Duodenal mucosa (tissue), 2 donors: ENCODE results near the gene MTREX.

ENCODE experiments used
- H3K27ac ChIP-seq: one replicate; pipeline ENCODE4 v1.7.0; 2013; ENCODE audit warnings: low read depth, low read length
- H3K27me3 ChIP-seq, 2 donors: one replicate each; pipeline ENCODE4 v1.7.0; 2013; ENCODE audit warnings: low read length in 2 of 2, control low read depth in 1 of 2; ENCODE audit not compliant: insufficient read depth in 2 of 2, control insufficient read depth in 1 of 2
- H3K36me3 ChIP-seq, 2 donors: one replicate each; pipeline ENCODE4 v1.7.0; 2013; ENCODE audit warnings: low read length in 2 of 2, control low read depth in 1 of 2; ENCODE audit not compliant: insufficient read depth in 2 of 2, control insufficient read depth in 1 of 2
- H3K4me1 ChIP-seq, 2 donors: one replicate each; pipeline ENCODE4 v1.7.0; 2013; ENCODE audit warnings: low read length in 2 of 2, control low read depth in 1 of 2; ENCODE audit not compliant: insufficient read depth in 2 of 2, control insufficient read depth in 1 of 2
- H3K4me3 ChIP-seq, 2 donors: one replicate each; pipeline ENCODE4 v1.7.0; 2013; ENCODE audit warnings: low read length in 2 of 2, low read depth in 1 of 2
- H3K9ac ChIP-seq, 2 donors: one replicate each; pipeline ENCODE4 v1.7.0; 2013; ENCODE audit warnings: low read length in 2 of 2, low read depth in 1 of 2
- H3K9me3 ChIP-seq, 2 donors: one replicate each; pipeline ENCODE4 v1.7.0; 2013; ENCODE audit warnings: low read length in 2 of 2, control low read depth in 1 of 2; ENCODE audit not compliant: control insufficient read depth in 1 of 2

The MTREX gene

GRCh38 chr5:55454282-55454681 is 146.5 kb downstream of the MTREX start:
- Histone ChIP-seq H3K4me1 (peaks cover 0 to 5% of the 10 kb centered on the region in 2 donors), H3K4me3 (no peak overlapping the region), H3K9ac (no peak overlapping the region), H3K36me3 (no peaks in the 10 kb centered on the region), H3K27ac (no peak overlapping the region), H3K9me3 (no peaks in the 10 kb centered on the region), H3K27me3 (no peaks in the 10 kb centered on the region)

- Histone ChIP-seq H3K4me3 (no peak overlapping the region), H3K9ac (no peak overlapping the region), H3K27me3 (no peaks in the 10 kb centered on the region), H3K4me1 (peaks cover 0 to 5% of the 10 kb centered on the region in 2 donors), H3K36me3 (peaks cover 0 to 3% of the 10 kb centered on the region in 2 donors), H3K27ac (no peak overlapping the region), H3K9me3 (no peaks in the 10 kb centered on the region)
Observed at GRCh38 chr5:55456216-55456895, 148.6 kb downstream of the MTREX start.

- H3K36me3 ChIP-seq: peaks cover 0 to 10% of the 10 kb centered on the region in 2 donors
- H3K9me3 ChIP-seq: no peaks in the 10 kb centered on the region
- H3K27ac ChIP-seq: no peak overlapping the region
- H3K27me3 ChIP-seq: no peaks in the 10 kb centered on the region
- H3K4me3 ChIP-seq: no peak overlapping the region
- no peaks in the 10 kb centered on the region for H3K4me1 ChIP-seq
- H3K9ac ChIP-seq: no peak overlapping the region
Observed at GRCh38 chr5:55459572-55459971, 151.8 kb downstream of the MTREX start.

DNA sequence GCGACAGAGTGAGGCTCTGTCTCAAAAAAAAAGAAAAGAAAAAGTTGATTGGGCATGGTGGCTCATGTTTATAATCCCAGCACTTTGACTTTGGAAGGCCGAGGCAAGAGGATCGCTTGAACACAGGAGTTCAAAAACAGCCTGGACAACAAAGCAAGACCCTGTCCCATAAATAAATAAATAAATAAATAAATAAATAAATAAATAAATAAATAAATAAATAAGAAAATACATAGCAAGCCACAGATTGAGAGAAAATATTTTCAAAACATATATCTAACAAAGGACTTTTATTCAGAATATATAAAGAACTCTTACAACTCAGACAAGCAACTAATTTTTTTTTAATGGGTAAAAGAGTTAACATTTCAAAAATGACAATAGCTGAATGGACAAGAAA is 155.8 kb downstream of the MTREX start:
- no peaks in the 10 kb centered on the region for H3K27me3 ChIP-seq
- H3K4me3 ChIP-seq: no peak overlapping the region
- H3K9ac ChIP-seq: no peak overlapping the region
- peaks cover 6 to 8% of the 10 kb centered on the region in 2 donors for H3K4me1 ChIP-seq
- H3K36me3 ChIP-seq: peaks cover 4 to 10% of the 10 kb centered on the region in 2 donors
- H3K27ac ChIP-seq: no peak overlapping the region
- no peaks in the 10 kb centered on the region for H3K9me3 ChIP-seq

- peaks cover 4 to 5% of the 10 kb centered on the region in 2 donors for H3K36me3 ChIP-seq
- H3K9me3 ChIP-seq: no peaks in the 10 kb centered on the region
- H3K27ac ChIP-seq: no peak overlapping the region
- no peak overlapping the region for H3K9ac ChIP-seq
- no peaks in the 10 kb centered on the region for H3K27me3 ChIP-seq
- H3K4me3 ChIP-seq: no peak overlapping the region
- H3K4me1 ChIP-seq: peaks cover 6 to 8% of the 10 kb centered on the region in 2 donors
Observed at GRCh38 chr5:55467862-55468551, 160.2 kb downstream of the MTREX start.

DNA sequence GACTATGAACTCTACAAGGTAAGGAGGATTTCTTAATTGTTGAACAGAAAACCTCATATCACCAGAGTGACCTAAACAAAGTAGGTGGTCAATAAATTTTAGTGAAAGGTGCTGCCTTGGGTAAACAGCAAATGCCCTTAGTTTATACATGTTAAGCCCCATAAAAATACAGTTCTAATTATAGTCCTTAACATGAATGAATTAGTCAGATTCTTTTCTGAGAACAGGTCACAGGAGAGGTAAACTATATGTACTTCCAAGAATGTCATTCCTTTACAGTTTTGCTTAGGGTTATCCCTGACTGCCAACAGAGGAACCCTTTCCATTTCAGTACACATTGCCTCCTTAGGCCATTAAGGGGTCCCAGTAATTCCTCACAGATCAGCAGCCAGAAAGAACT is 162.1 kb downstream of the MTREX start:
- H3K27ac ChIP-seq: no peak overlapping the region

DNA sequence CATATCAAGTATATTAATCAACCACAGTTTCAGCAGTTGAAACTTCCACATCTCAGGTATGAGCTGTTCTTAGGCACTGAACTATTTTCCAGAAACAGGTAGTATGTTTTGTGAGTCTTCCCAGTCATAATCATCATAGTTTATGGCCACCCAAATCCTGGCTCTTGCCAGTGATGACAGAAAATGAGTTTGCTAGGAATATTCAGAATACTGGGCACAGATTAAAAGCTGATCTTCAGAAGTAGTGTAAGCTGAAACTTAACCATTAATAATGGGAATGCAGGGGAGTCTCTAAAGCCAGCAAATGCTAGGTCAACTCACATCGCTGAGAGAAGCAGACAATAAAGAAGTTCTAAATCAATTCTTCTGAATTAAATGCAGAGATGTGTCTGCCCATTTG is 162.5 kb downstream of the MTREX start:
- H3K36me3 ChIP-seq: peaks cover 0 to 4% of the 10 kb centered on the region in 2 donors
- H3K27ac ChIP-seq: no peak overlapping the region
- no peak overlapping the region for H3K4me3 ChIP-seq
- H3K9ac ChIP-seq: no peak overlapping the region
- H3K4me1 ChIP-seq: peaks cover 6 to 8% of the 10 kb centered on the region in 2 donors
- H3K9me3 ChIP-seq: no peaks in the 10 kb centered on the region
- H3K27me3 ChIP-seq: no peaks in the 10 kb centered on the region

More for the DNA sequence above, 162.1 kb downstream of the MTREX start:
- Histone ChIP-seq H3K27me3 (no peaks in the 10 kb centered on the region), H3K9ac (no peak overlapping the region), H3K4me1 (peaks cover 6 to 8% of the 10 kb centered on the region in 2 donors), H3K36me3 (peaks cover 0 to 4% of the 10 kb centered on the region in 2 donors), H3K4me3 (no peak overlapping the region), H3K9me3 (no peaks in the 10 kb centered on the region)

DNA sequence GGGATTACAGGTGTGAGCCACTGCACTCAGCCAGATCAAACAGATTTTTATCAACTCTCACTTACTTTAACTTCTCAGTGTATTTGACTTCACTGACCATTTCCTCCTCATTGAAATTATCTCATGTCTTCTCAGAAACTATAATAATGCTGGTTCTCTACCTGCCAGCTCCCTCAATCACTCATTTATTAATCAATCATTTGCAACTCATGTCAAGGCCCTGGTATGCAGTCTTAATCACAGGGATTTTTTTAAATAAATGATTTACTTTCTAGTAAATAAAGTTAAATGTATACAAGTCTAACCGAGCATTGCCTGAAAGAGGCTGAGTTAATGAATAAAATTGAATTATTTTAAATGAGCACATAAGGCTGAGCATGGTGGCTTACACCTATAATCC is 163.7 kb downstream of the MTREX start:
- Histone ChIP-seq H3K4me3 (no peak overlapping the region), H3K4me1 (peaks cover 6 to 8% of the 10 kb centered on the region in 2 donors), H3K9ac (no peak overlapping the region), H3K27me3 (no peaks in the 10 kb centered on the region), H3K9me3 (no peaks in the 10 kb centered on the region), H3K36me3 (peaks cover 0 to 4% of the 10 kb centered on the region in 2 donors), H3K27ac (no peak overlapping the region)

- H3K36me3 ChIP-seq: peaks cover 0 to 2% of the 10 kb centered on the region in 2 donors
- H3K9me3 ChIP-seq: no peaks in the 10 kb centered on the region
- no peak overlapping the region for H3K27ac ChIP-seq
- peaks cover 4 to 7% of the 10 kb centered on the region in 2 donors for H3K4me1 ChIP-seq
- H3K4me3 ChIP-seq: no peak overlapping the region
- no peak overlapping the region for H3K9ac ChIP-seq
- no peaks in the 10 kb centered on the region for H3K27me3 ChIP-seq
Observed at GRCh38 chr5:55472642-55473041, 164.9 kb downstream of the MTREX start.
